Chondrocyte (in vitro differentiated cells): ENCODE results near the gene TMEM14C. TPM values are rescaled to one million over a fixed set of nuclear protein-coding genes. Genes with fewer than 3 reads are reported as not detected.

ENCODE experiments used
- DNase-seq: peaks from one replicate; pipeline ENCODE4 v3.0.0; 2021; ENCODE audit warnings: mixed read lengths, low spot score
- H3K27ac Mint-ChIP-seq: one replicate; pipeline ENCODE4 v1.8.0; 2021; ENCODE audit warnings: mild to moderate bottlenecking, moderate library complexity, mixed read lengths; ENCODE audit not compliant: unreplicated experiment
- H3K27me3 Mint-ChIP-seq: 2 replicates; pipeline ENCODE4 v1.8.0; 2021; ENCODE audit warnings: low read depth, mixed read lengths
- H3K36me3 Mint-ChIP-seq: 2 replicates; pipeline ENCODE4 v1.8.0; 2021; ENCODE audit warnings: low read depth, mixed read lengths
- H3K4me1 Mint-ChIP-seq: 2 replicates; pipeline ENCODE4 v1.8.0; 2021; ENCODE audit warnings: low read depth, mild to moderate bottlenecking, mixed read lengths
- H3K4me3 Mint-ChIP-seq: one replicate; pipeline ENCODE4 v1.8.0; 2021; ENCODE audit warnings: mild to moderate bottlenecking, moderate library complexity, mixed read lengths; ENCODE audit not compliant: unreplicated experiment
- H3K9me3 Mint-ChIP-seq: 2 replicates; pipeline ENCODE4 v1.8.0; 2021; ENCODE audit warnings: low read depth, mixed read lengths
- CTCF ChIP-seq: fragments of 200-600 bp; sonication (generic); IDR thresholded peaks from 2 replicates; pipeline ENCODE4 v1.5.0; 2021; ENCODE audit warnings: antibody characterized with exemption, mild to moderate bottlenecking, moderate library complexity
- long read RNA-seq: library from polyadenylated mRNA; stranded (forward); transcript quantifications from one replicate; pipeline ENCODE4 v2.0.0, GENCODE V29; 2021
- total RNA-seq: library from RNA; stranded (reverse); gene quantifications from 3 replicates; pipeline ENCODE4 v1.2.1, GENCODE V29; 2021

The TMEM14C gene
- 115 to 119 TPM (median 117 TPM) in 3 replicates for total RNA-seq
- long read RNA-seq, transcript TMEM14C-201 (6 exons, 1,113 nt): major isoform, 81 of 93 reads
- long read RNA-seq, partial matches to known transcripts: 5 of 93 reads
- long read RNA-seq, other reads (novel, unspliced or antisense): 4 of 93 reads

- peak; percentile 100 for DNase-seq
- peak; percentile 20 for TF ChIP-seq CTCF
- peaks cover 13% of the 10 kb centered on the region for H3K36me3 Mint-ChIP-seq
- peak within 1 kb of the TSS; percentile 98 for H3K27ac Mint-ChIP-seq
- H3K4me1 Mint-ChIP-seq: peaks cover 37% of the 10 kb centered on the region
- H3K4me3 Mint-ChIP-seq: peak within 1 kb of the TSS; percentile 85
- no peaks in the 10 kb centered on the region for H3K9me3 Mint-ChIP-seq
- no peaks in the 10 kb centered on the region for H3K27me3 Mint-ChIP-seq
Observed at GRCh38 chr6:10722820-10723566, at the start of gene TMEM14C. Gene TMEM14C, plus strand, starts transcription at chr6:10723070. Its CDS starts 1,544 bp downstream, at chr6:10724614.

GRCh38 chr6:10676403-10676802 lies 46.5 kb upstream of the TMEM14C start:
- Mint-ChIP-seq H3K9me3 (no peaks in the 10 kb centered on the region), H3K27ac (no peak overlapping the region), H3K4me3 (no peak overlapping the region), H3K4me1 (no peaks in the 10 kb centered on the region), H3K27me3 (no peaks in the 10 kb centered on the region), H3K36me3 (no peaks in the 10 kb centered on the region)
- TF ChIP-seq CTCF: no peak
- DNase-seq: no peak

GRCh38 chr6:10678456-10678855 lies 44.4 kb upstream of the TMEM14C start:
- Mint-ChIP-seq H3K9me3 (no peaks in the 10 kb centered on the region), H3K27ac (no peak overlapping the region), H3K4me1 (no peaks in the 10 kb centered on the region), H3K36me3 (no peaks in the 10 kb centered on the region), H3K27me3 (no peaks in the 10 kb centered on the region), H3K4me3 (no peak overlapping the region)
- DNase-seq: no peak
- no peak for TF ChIP-seq CTCF

GRCh38 chr6:10681795-10682194 lies 41.1 kb upstream of the TMEM14C start:
- Mint-ChIP-seq H3K36me3 (no peaks in the 10 kb centered on the region), H3K4me1 (no peaks in the 10 kb centered on the region), H3K27me3 (peaks cover 12% of the 10 kb centered on the region), H3K9me3 (no peaks in the 10 kb centered on the region), H3K4me3 (no peak overlapping the region), H3K27ac (no peak overlapping the region)
- no peak for DNase-seq
- TF ChIP-seq CTCF: no peak

- Mint-ChIP-seq H3K9me3 (no peaks in the 10 kb centered on the region), H3K36me3 (no peaks in the 10 kb centered on the region), H3K4me1 (no peaks in the 10 kb centered on the region), H3K27me3 (peaks cover 14% of the 10 kb centered on the region), H3K4me3 (no peak overlapping the region), H3K27ac (no peak overlapping the region)
- TF ChIP-seq CTCF: no peak
- no peak for DNase-seq
Observed at GRCh38 chr6:10682355-10682988, 40.4 kb upstream of the TMEM14C start.
